ENCODE data around the gene MAST1.
"Not testable (repeated sequence)": the region's sequence is repeated elsewhere in the genome, so short reads cannot be mapped to it uniquely, and the experiment has no call there.

The MAST1 gene

DNA sequence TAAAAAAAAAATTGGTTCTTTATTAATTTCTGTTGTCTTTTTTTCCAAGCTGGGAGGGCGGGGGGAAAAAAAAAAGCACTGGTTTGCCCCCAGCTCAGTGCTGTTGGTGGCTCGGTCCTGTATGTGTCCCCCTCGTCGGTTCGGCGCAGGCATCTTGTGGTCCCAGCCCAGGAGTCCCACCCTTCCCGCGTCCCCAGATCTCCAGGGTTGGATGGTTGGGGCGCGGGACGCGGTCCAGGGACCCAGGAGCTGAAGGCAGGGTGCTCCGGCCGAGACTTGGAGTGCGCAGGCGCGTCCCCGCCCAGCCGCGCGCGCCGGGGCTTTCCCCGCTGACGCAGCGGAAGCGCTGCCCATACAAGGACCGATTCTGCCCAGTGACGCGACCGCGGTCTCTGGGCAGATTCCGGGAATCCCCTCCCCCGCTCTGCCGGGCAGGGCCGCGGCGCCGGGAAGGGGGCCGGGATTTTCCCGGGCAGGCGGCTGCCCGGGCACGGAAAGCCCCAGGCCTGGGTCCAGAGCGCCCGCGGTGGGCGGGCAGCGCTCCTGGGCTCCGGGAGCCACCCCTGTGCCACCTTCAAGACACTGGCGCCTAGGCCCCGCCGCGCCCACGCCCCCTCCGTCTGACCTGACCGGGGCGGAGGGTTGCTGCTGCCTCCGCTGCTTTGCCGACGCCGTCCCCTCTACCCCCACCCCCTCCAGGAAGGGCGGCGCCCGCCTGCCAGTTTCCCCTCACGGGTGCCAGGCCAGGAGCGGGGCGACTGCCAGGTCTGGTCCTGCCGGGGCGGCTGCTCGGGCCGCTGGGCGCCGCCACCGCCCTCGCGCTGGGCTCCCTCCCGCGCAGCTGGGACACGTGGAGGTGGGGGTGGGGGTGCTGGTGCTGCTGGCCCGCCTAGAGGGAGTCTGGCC, 44.8 kb upstream of the MAST1 start:
- Histone ChIP-seq H3K4me3 (ENCODE audit: low read depth, low read length) (peak overlapping the region; percentile 78), H3K27me3 (ENCODE audit: control insufficient read depth, insufficient read depth, low read length) (peaks cover 31% of the 10 kb centered on the region), H3K9ac (ENCODE audit: low read depth, low read length) (peak overlapping the region; percentile 71), H3K36me3 (ENCODE audit: control insufficient read depth, insufficient read depth, low read length) (peaks cover under 1% of the 10 kb centered on the region; the same call in 1 of the 2 replicates), H3K27ac (ENCODE audit: low read depth, low read length) (peak overlapping the region; percentile 93), H3K9me3 (ENCODE audit: control insufficient read depth, insufficient read depth, low read length) (no peaks in the 10 kb centered on the region), H3K4me1 (ENCODE audit: control insufficient read depth, insufficient read depth, low read length) (peaks cover 33% of the 10 kb centered on the region)

- Histone ChIP-seq H3K4me1 (ENCODE audit: control insufficient read depth, insufficient read depth, low read length) (peaks cover 25% of the 10 kb centered on the region), H3K4me3 (ENCODE audit: low read depth, low read length) (peak overlapping the region; percentile 78), H3K9ac (ENCODE audit: low read depth, low read length) (peak overlapping the region; percentile 71), H3K27me3 (ENCODE audit: control insufficient read depth, insufficient read depth, low read length) (peaks cover 31% of the 10 kb centered on the region), H3K9me3 (ENCODE audit: control insufficient read depth, insufficient read depth, low read length) (no peaks in the 10 kb centered on the region), H3K36me3 (ENCODE audit: control insufficient read depth, insufficient read depth, low read length) (peaks cover 7% of the 10 kb centered on the region), H3K27ac (ENCODE audit: low read depth, low read length) (peak overlapping the region; percentile 93)
Observed at GRCh38 chr19:12794196-12794941, 43.9 kb upstream of the MAST1 start.

GRCh38 chr19:12794971-12795381, 43.3 kb upstream of the MAST1 start:
- peaks cover 24% of the 10 kb centered on the region for H3K4me1 ChIP-seq (ENCODE audit: control insufficient read depth, insufficient read depth, low read length)
- no peak overlapping the region for H3K9ac ChIP-seq (ENCODE audit: low read depth, low read length)
- H3K27ac ChIP-seq (ENCODE audit: low read depth, low read length): no peak overlapping the region
- no peak overlapping the region for H3K4me3 ChIP-seq (ENCODE audit: low read depth, low read length)
- H3K27me3 ChIP-seq (ENCODE audit: control insufficient read depth, insufficient read depth, low read length): peaks cover 31% of the 10 kb centered on the region
- peaks cover 13% of the 10 kb centered on the region for H3K36me3 ChIP-seq (ENCODE audit: control insufficient read depth, insufficient read depth, low read length)
- no peaks in the 10 kb centered on the region for H3K9me3 ChIP-seq (ENCODE audit: control insufficient read depth, insufficient read depth, low read length)

GRCh38 chr19:12796146-12797071, 41.9 kb upstream of the MAST1 start:
- H3K36me3 ChIP-seq (ENCODE audit: control insufficient read depth, insufficient read depth, low read length): peaks cover 19% of the 10 kb centered on the region
- H3K4me1 ChIP-seq (ENCODE audit: control insufficient read depth, insufficient read depth, low read length): peaks cover 21% of the 10 kb centered on the region
- no peak overlapping the region for H3K4me3 ChIP-seq (ENCODE audit: low read depth, low read length)
- H3K27ac ChIP-seq (ENCODE audit: low read depth, low read length): no peak overlapping the region
- H3K9ac ChIP-seq (ENCODE audit: low read depth, low read length): no peak overlapping the region
- H3K9me3 ChIP-seq (ENCODE audit: control insufficient read depth, insufficient read depth, low read length): no peaks in the 10 kb centered on the region
- peaks cover 20% of the 10 kb centered on the region for H3K27me3 ChIP-seq (ENCODE audit: control insufficient read depth, insufficient read depth, low read length)

- Histone ChIP-seq H3K27me3 (ENCODE audit: control insufficient read depth, insufficient read depth, low read length) (peaks cover 13% of the 10 kb centered on the region), H3K36me3 (ENCODE audit: control insufficient read depth, insufficient read depth, low read length) (peaks cover 19% of the 10 kb centered on the region), H3K4me1 (ENCODE audit: control insufficient read depth, insufficient read depth, low read length) (peaks cover 21% of the 10 kb centered on the region), H3K9ac (ENCODE audit: low read depth, low read length) (no peak overlapping the region), H3K27ac (ENCODE audit: low read depth, low read length) (no peak overlapping the region), H3K9me3 (ENCODE audit: control insufficient read depth, insufficient read depth, low read length) (no peaks in the 10 kb centered on the region), H3K4me3 (ENCODE audit: low read depth, low read length) (no peak overlapping the region)
Observed at GRCh38 chr19:12797141-12797587, 41.2 kb upstream of the MAST1 start.

DNA sequence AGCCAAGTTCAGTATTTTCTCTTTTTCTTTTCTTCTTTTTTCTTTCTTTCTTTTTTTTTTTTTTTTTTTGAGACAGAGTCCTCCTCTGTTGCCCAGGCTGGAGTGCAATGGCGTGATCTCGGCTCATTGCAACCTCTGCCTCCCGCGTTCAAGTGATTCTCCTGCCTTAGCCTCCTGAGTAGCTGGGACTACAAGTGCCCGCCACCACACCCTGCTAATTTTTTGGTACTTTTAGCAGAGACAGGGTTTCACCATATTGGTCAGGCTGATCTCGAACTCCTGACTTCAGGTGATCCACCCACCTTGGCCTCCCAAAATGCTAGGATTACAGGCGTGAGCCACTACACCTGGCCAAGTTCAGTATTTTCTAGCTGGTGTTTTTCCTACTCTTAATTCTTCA, 40.7 kb upstream of the MAST1 start:
- not testable (repeated sequence) for H3K9me3 ChIP-seq (ENCODE audit: control insufficient read depth, insufficient read depth, low read length); H3K9ac ChIP-seq (ENCODE audit: low read depth, low read length); H3K4me3 ChIP-seq (ENCODE audit: low read depth, low read length); H3K27me3 ChIP-seq (ENCODE audit: control insufficient read depth, insufficient read depth, low read length); H3K27ac ChIP-seq (ENCODE audit: low read depth, low read length)
- peaks cover 19% of the 10 kb centered on the region for H3K36me3 ChIP-seq (ENCODE audit: control insufficient read depth, insufficient read depth, low read length)
- H3K4me1 ChIP-seq (ENCODE audit: control insufficient read depth, insufficient read depth, low read length): peaks cover 21% of the 10 kb centered on the region

DNA sequence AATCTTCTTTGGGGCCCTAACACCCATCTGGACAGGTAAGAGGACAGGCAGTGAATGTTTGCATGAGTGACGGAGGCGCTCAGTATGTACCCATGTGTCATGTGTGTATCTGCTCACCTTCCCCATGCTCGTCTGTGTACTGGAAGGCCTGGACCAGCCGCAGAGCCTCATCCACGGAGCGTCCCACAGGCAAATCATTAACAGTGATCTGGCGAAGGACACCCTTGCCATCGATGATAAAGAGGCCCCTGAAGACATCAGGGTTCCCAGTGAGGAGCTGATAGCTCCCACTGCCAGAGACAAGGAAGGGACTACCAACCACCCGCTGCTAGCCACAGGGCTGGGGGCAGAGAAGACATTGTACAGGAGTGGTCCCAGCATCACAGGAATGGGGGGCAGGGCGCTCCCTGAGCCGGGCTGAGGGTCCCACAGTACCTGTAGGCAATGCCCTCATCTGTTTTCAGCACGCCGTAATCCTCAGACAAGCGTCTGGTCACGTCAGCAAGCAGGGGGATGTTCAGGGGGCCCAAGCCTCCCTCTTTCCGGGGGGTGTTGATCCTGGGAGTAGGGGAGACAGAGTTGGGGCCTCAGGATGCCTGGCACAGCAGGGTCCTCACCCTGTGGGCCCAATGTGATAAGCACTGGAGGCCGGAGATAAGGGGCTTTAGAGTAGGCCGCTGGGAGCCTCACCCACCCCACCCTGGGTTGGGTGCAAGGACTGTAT, 38.4 kb upstream of the MAST1 start:
- peak overlapping the region; percentile 70; the same call in 1 of the 2 replicates for H3K4me3 ChIP-seq (ENCODE audit: low read depth, low read length)
- H3K27me3 ChIP-seq (ENCODE audit: control insufficient read depth, insufficient read depth, low read length): no peaks in the 10 kb centered on the region
- no peak overlapping the region for H3K27ac ChIP-seq (ENCODE audit: low read depth, low read length)
- peaks cover 14% of the 10 kb centered on the region for H3K4me1 ChIP-seq (ENCODE audit: control insufficient read depth, insufficient read depth, low read length)
- H3K36me3 ChIP-seq (ENCODE audit: control insufficient read depth, insufficient read depth, low read length): peaks cover 19% of the 10 kb centered on the region
- no peak overlapping the region for H3K9ac ChIP-seq (ENCODE audit: low read depth, low read length)
- H3K9me3 ChIP-seq (ENCODE audit: control insufficient read depth, insufficient read depth, low read length): no peaks in the 10 kb centered on the region

DNA sequence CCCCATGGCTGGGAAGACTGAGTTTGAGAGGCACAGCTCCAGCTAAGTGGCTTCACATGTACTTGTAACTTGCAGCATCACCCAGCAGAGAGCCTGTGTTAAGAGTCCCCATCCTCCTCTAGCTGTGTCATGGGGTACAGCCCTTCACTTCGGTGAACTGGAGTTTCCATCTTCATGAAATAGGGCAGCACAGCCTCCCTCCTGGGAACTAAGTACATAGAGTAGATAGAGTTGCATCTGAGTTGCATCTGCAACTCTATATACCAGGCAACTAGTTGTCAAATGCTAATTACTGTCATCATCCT, 37.9 kb upstream of the MAST1 start:
- H3K36me3 ChIP-seq (ENCODE audit: control insufficient read depth, insufficient read depth, low read length): peaks cover 19% of the 10 kb centered on the region
- H3K4me3 ChIP-seq (ENCODE audit: low read depth, low read length): peak overlapping the region; percentile 70
- no peaks in the 10 kb centered on the region for H3K9me3 ChIP-seq (ENCODE audit: control insufficient read depth, insufficient read depth, low read length)
- no peaks in the 10 kb centered on the region for H3K27me3 ChIP-seq (ENCODE audit: control insufficient read depth, insufficient read depth, low read length)
- peaks cover 14% of the 10 kb centered on the region for H3K4me1 ChIP-seq (ENCODE audit: control insufficient read depth, insufficient read depth, low read length)
- no peak overlapping the region for H3K27ac ChIP-seq (ENCODE audit: low read depth, low read length)
- H3K9ac ChIP-seq (ENCODE audit: low read depth, low read length): peak overlapping the region; percentile 48; the same call in 1 of the 2 replicates

- Histone ChIP-seq H3K9ac (ENCODE audit: low read depth, low read length) (peak overlapping the region; percentile 48), H3K36me3 (ENCODE audit: control insufficient read depth, insufficient read depth, low read length) (peaks cover 19% of the 10 kb centered on the region), H3K9me3 (ENCODE audit: control insufficient read depth, insufficient read depth, low read length) (no peaks in the 10 kb centered on the region), H3K4me1 (ENCODE audit: control insufficient read depth, insufficient read depth, low read length) (peaks cover 13% of the 10 kb centered on the region), H3K27ac (ENCODE audit: low read depth, low read length) (peak overlapping the region; percentile 33), H3K27me3 (ENCODE audit: control insufficient read depth, insufficient read depth, low read length) (no peaks in the 10 kb centered on the region), H3K4me3 (ENCODE audit: low read depth, low read length) (peak overlapping the region; percentile 70)
Observed at GRCh38 chr19:12800923-12801465, 37.3 kb upstream of the MAST1 start.

Measured in HUES48 (cell line).